Measurements from ENCODE around the gene WASF2. TPM values are rescaled to one million over a fixed set of nuclear protein-coding genes. Genes with fewer than 3 reads are reported as not detected.

The WASF2 gene
- total RNA-seq, 2 experiments from 2014 or later, result 119 to 121 TPM

GRCh38 chr1:27446496-27447020, 43.4 kb downstream of the WASF2 start:
- no peak overlapping the region for H3K4me3 ChIP-seq (ENCODE audit: low read length)
- no peaks in the 10 kb centered on the region for H3K27me3 ChIP-seq (ENCODE audit: control insufficient read depth in 1 of 2, insufficient read depth in 2 of 2, low read length in 2 of 2)
- no peak for TF ChIP-seq CTCF (IDR thresholded peaks at IDR 0.05)
- CTCF ChIA-PET, result interaction anchor here (1.0 to 2.7 kb wide), 6 partner anchors 9 to 146 kb away, joined by 3 to 9 read pairs (median 5); partner anchors contain the start of gene WASF2
- peaks cover 64% of the 10 kb centered on the region for H3K4me1 Mint-ChIP-seq (ENCODE audit: low read depth)
- no peaks in the 10 kb centered on the region for H3K27me3 Mint-ChIP-seq
- no peaks in the 10 kb centered on the region for H3K9me3 ChIP-seq (ENCODE audit: control insufficient read depth in 1 of 2, insufficient read depth in 1 of 2, low read length in 2 of 2)
- peaks cover 15% of the 10 kb centered on the region for H3K36me3 ChIP-seq (ENCODE audit: insufficient read depth, low read length)
- no peaks in the 10 kb centered on the region for H3K9me3 Mint-ChIP-seq
- no peak overlapping the region for H3K27ac Mint-ChIP-seq
- ATAC-seq (ENCODE audit: poor library complexity) (no peak), DNase-seq (no peak)
- H3K27ac ChIP-seq (ENCODE audit: low read depth in 1 of 2, low read length in 2 of 2), result no peak overlapping the region
- peaks cover 60% of the 10 kb centered on the region for H3K36me3 Mint-ChIP-seq (ENCODE audit: low read depth)
- H3K4me3 Mint-ChIP-seq, result no peak overlapping the region
- POLR2A ChIA-PET, result interaction anchor here (0.5 to 1.8 kb wide), 5 partner anchors 9 to 1884 kb away, joined by 3 to 7 read pairs (median 3); no protein-coding TSS in a partner anchor
- intact Hi-C loops (cut with DNase I, micrococcal nuclease), result no loop called here
- peaks cover 10% of the 10 kb centered on the region for H3K4me1 ChIP-seq (ENCODE audit: insufficient read depth, low read length)

- CTCF ChIA-PET, result interaction anchor here (1.1 to 2.7 kb wide), 4 partner anchors 8 to 44 kb away, joined by 3 to 9 read pairs (median 6); partner anchors contain the start of gene WASF2
- DNase-seq (peak in 1 of 14 experiments; percentile 27), ATAC-seq (ENCODE audit: poor library complexity) (peak; percentile 52)
- Mint-ChIP-seq H3K27ac (peak overlapping the region; percentile 91), H3K36me3 (ENCODE audit: low read depth) (peaks cover 57% of the 10 kb centered on the region), H3K27me3 (no peaks in the 10 kb centered on the region), H3K4me3 (peak overlapping the region; percentile 75), H3K4me1 (ENCODE audit: low read depth) (peaks cover 52% of the 10 kb centered on the region), H3K9me3 (no peaks in the 10 kb centered on the region)
- intact Hi-C loops (cut with DNase I, micrococcal nuclease), result loop anchor here in 1 of 2 experiments (2.0 kb wide), 1 partner anchor 15 kb away; no protein-coding TSS in a partner anchor
- Histone ChIP-seq H3K9me3 (ENCODE audit: control insufficient read depth in 1 of 2, insufficient read depth in 1 of 2, low read length in 2 of 2) (no peaks in the 10 kb centered on the region), H3K4me3 (ENCODE audit: low read length) (no peak overlapping the region), H3K27ac (ENCODE audit: low read depth in 1 of 2, low read length in 2 of 2) (no peak overlapping the region), H3K36me3 (ENCODE audit: insufficient read depth, low read length) (peaks cover 17% of the 10 kb centered on the region), H3K27me3 (ENCODE audit: control insufficient read depth in 1 of 2, insufficient read depth in 2 of 2, low read length in 2 of 2) (no peaks in the 10 kb centered on the region), H3K4me1 (ENCODE audit: insufficient read depth, low read length) (peaks cover 10% of the 10 kb centered on the region)
- TF ChIP-seq CTCF (IDR thresholded peaks at IDR 0.05), result no peak
- POLR2A ChIA-PET, result interaction anchor here (0.7 to 1.8 kb wide), 4 partner anchors 9 to 1883 kb away, joined by 3 to 7 read pairs (median 4); no protein-coding TSS in a partner anchor
These were observed 44.6 kb downstream of the WASF2 start for GRCh38 chr1:27445177-27445936.

- ATAC-seq (ENCODE audit: poor library complexity) (no peak), DNase-seq (no peak)
- Histone ChIP-seq H3K4me1 (ENCODE audit: insufficient read depth, low read length) (peaks cover 11% of the 10 kb centered on the region), H3K4me3 (ENCODE audit: low read length) (no peak overlapping the region), H3K9me3 (ENCODE audit: control insufficient read depth in 1 of 2, insufficient read depth in 1 of 2, low read length in 2 of 2) (no peaks in the 10 kb centered on the region), H3K27ac (ENCODE audit: low read depth in 1 of 2, low read length in 2 of 2) (no peak overlapping the region), H3K36me3 (ENCODE audit: insufficient read depth, low read length) (peaks cover 19% of the 10 kb centered on the region), H3K27me3 (ENCODE audit: control insufficient read depth in 1 of 2, insufficient read depth in 2 of 2, low read length in 2 of 2) (no peaks in the 10 kb centered on the region)
- Mint-ChIP-seq H3K4me1 (ENCODE audit: low read depth) (peaks cover 53% of the 10 kb centered on the region), H3K27me3 (no peaks in the 10 kb centered on the region), H3K36me3 (ENCODE audit: low read depth) (peaks cover 63% of the 10 kb centered on the region), H3K4me3 (no peak overlapping the region), H3K9me3 (no peaks in the 10 kb centered on the region), H3K27ac (peak overlapping the region; percentile 91)
- TF ChIP-seq CTCF (IDR thresholded peaks at IDR 0.05), result no peak
- CTCF ChIA-PET, result interaction anchor here (1.1 kb wide), 2 partner anchors 8 to 17 kb away, joined by 3 read pairs; no protein-coding TSS in a partner anchor
- POLR2A ChIA-PET, result interaction anchor here (1.4 kb wide), 1 partner anchor 11 kb away, joined by 5 read pairs; no protein-coding TSS in a partner anchor
- intact Hi-C loops (cut with DNase I, micrococcal nuclease), result loop anchor here in 1 of 2 experiments (2.0 kb wide), 1 partner anchor 14 kb away; no protein-coding TSS in a partner anchor
These were observed 45.3 kb downstream of the WASF2 start for GRCh38 chr1:27444632-27445031.

Measured in CD4-positive, alpha-beta T cell (primary cell).